ENCODE data around the gene FER. TPM values are rescaled to one million over a fixed set of nuclear protein-coding genes. Genes with fewer than 3 reads are reported as not detected.

Gene FER
- total and polyA plus RNA-seq, 2 of the 8 experiments (the other 6 are each of a cell fraction or from before 2014, with no cell fraction given): 1.3 to 15.8 TPM

- H2BK120ac ChIP-seq (replicated peaks; ENCODE audit: low read depth, low read length): no peak overlapping the region
- no peak overlapping the region for H2BK12ac ChIP-seq (ENCODE audit: low read depth, low read length)
- no peak overlapping the region for H2BK15ac ChIP-seq (ENCODE audit: low read length)
- no peak overlapping the region for H3K4me2 ChIP-seq (ENCODE audit: insufficient read depth in 1 of 2, low read depth in 2 of 2, low read length in 2 of 2)
- no peak overlapping the region for H2BK5ac ChIP-seq (ENCODE audit: low read depth, low read length)
- no peaks in the 10 kb centered on the region for H3K79me1 ChIP-seq (ENCODE audit: low read depth, low read length)
- ChIA-PET POLR2A (ENCODE audit: partially characterized antibody) (no interaction called here), CTCF (ENCODE audit: partially characterized antibody) (no interaction called here)
- no peak overlapping the region for H2AFZ ChIP-seq (ENCODE audit: low read length)
- H3K23me2 ChIP-seq (ENCODE audit: low read depth, low read length): no peaks in the 10 kb centered on the region
- H2BK20ac ChIP-seq (ENCODE audit: low read length): no peak overlapping the region
- no peak overlapping the region for H3K4ac ChIP-seq (replicated peaks; ENCODE audit: insufficient read length, low read depth, low read length)
- no peak overlapping the region for H2AK5ac ChIP-seq (ENCODE audit: low read depth, low read length)
- no peak for TF ChIP-seq SP2 (IDR thresholded peaks at IDR 0.05; ENCODE audit: low read length)
- no peak for TF ChIP-seq TCF12 (IDR thresholded peaks at IDR 0.05; ENCODE audit: low read depth, low read length)
- no peak for TF ChIP-seq CTBP2 (IDR thresholded peaks at IDR 0.05; ENCODE audit: borderline replicate concordance, insufficient read depth, insufficient read length, low read length)
- WGBS, 2 experiments (ENCODE audit: extremely low coverage in 1 of 2, insufficient coverage in 1 of 2, insufficient read length in 1 of 2, insufficient replicate concordance in 2 of 2, low coverage in 1 of 2, low lambda C conversion rate in 2 of 2, missing lambda C conversion rate in 1 of 2): no CpG with 5 or more reads among the region's 3 CpGs
- H3K27me3 ChIP-seq (replicated peaks in 1 of 4; ENCODE audit: control insufficient read depth in 3 of 4, extremely low read depth in 1 of 4, insufficient read depth in 3 of 4, low read length in 3 of 4): no peaks in the 10 kb centered on the region
- no peaks in the 10 kb centered on the region for H3K4me1 ChIP-seq (replicated peaks in 1 of 4; ENCODE audit: control insufficient read depth in 3 of 4, insufficient read depth in 4 of 4, low read length in 3 of 4)
- no peak overlapping the region for H4K5ac ChIP-seq (ENCODE audit: insufficient read length, low read depth, low read length)
- FAIRE-seq: no peak
- no peak overlapping the region for H4K8ac ChIP-seq (ENCODE audit: extremely low read depth, insufficient read depth, low read length)
- H4K91ac ChIP-seq (replicated peaks; ENCODE audit: insufficient read length, low read length): no peak overlapping the region
- H3K23ac ChIP-seq (ENCODE audit: insufficient read length): no peak overlapping the region
- H3K56ac ChIP-seq (replicated peaks; ENCODE audit: insufficient read length, low read depth, low read length): no peak overlapping the region
- no peak overlapping the region for H3K27ac ChIP-seq (ENCODE audit: low read depth, low read length)
- H3K14ac ChIP-seq (ENCODE audit: insufficient read length): no peak overlapping the region
- no peak overlapping the region for H3K4me3 ChIP-seq (ENCODE audit: extremely low read depth in 1 of 4, insufficient read depth in 2 of 4, low read depth in 3 of 4, low read length in 4 of 4)
- no peaks in the 10 kb centered on the region for H3K36me3 ChIP-seq (ENCODE audit: control insufficient read depth in 2 of 4, insufficient read depth in 4 of 4, low read length in 3 of 4)
- no peak overlapping the region for H3K18ac ChIP-seq (ENCODE audit: extremely low read depth, low read length)
- H4K20me1 ChIP-seq (replicated peaks in 1 of 2; ENCODE audit: control insufficient read depth in 1 of 2, insufficient read depth in 2 of 2, low read length in 2 of 2): no peaks in the 10 kb centered on the region
- H3K9ac ChIP-seq (replicated peaks in 1 of 4; ENCODE audit: extremely low read depth in 1 of 4, low read depth in 3 of 4, low read length in 3 of 4): no peak overlapping the region
- no peak for DNase-seq (ENCODE audit: low read depth in 1 of 2, low spot score in 2 of 2)
- no peaks in the 10 kb centered on the region for H3K9me3 ChIP-seq (ENCODE audit: insufficient read depth in 2 of 2, low read depth in 1 of 2, low read length in 1 of 2)
- H3K79me2 ChIP-seq (ENCODE audit: control insufficient read depth in 1 of 2, insufficient read depth in 2 of 2, low read length in 2 of 2): no peaks in the 10 kb centered on the region
These were observed 182.4 kb downstream of the FER start for GRCh38 chr5:108930107-108930506.
